Muscle layer of duodenum (tissue), 2 donors: ENCODE measurements around the gene RUFY2.
A peak's percentile ranks its signal among the peaks of the same experiment; 100 is the strongest.

ENCODE experiments used
- H3K27ac ChIP-seq: one replicate; pipeline ENCODE4 v1.7.0; 2013; ENCODE audit warnings: mild to moderate bottlenecking, low read length
- H3K27me3 ChIP-seq: one replicate; pipeline ENCODE4 v1.7.0; 2013; ENCODE audit warnings: low read depth, mild to moderate bottlenecking, control low read depth, low read length
- H3K36me3 ChIP-seq, 2 donors: one replicate each; pipeline ENCODE4 v1.7.0; 2013; ENCODE audit warnings: low read length in 2 of 2, control low read depth in 1 of 2, mild to moderate bottlenecking in 1 of 2; ENCODE audit not compliant: insufficient read depth in 2 of 2, control insufficient read depth in 1 of 2
- H3K4me1 ChIP-seq, 2 donors: one replicate each; pipeline ENCODE4 v1.7.0; 2013; ENCODE audit warnings: low read length in 2 of 2, mild to moderate bottlenecking in 2 of 2, control low read depth in 1 of 2, moderate library complexity in 1 of 2; ENCODE audit not compliant: insufficient read depth in 2 of 2, control insufficient read depth in 1 of 2
- H3K4me3 ChIP-seq, 2 donors: one replicate each; pipeline ENCODE4 v1.7.0; 2013; ENCODE audit warnings: low read length in 2 of 2, low read depth in 1 of 2, mild to moderate bottlenecking in 1 of 2
- H3K9me3 ChIP-seq, 2 donors: one replicate each; pipeline ENCODE4 v1.7.0; 2013; ENCODE audit warnings: low read length in 2 of 2, control low read depth in 1 of 2, mild to moderate bottlenecking in 1 of 2; ENCODE audit not compliant: control insufficient read depth in 1 of 2
- donor health status: healthy.

RUFY2 gene

DNA sequence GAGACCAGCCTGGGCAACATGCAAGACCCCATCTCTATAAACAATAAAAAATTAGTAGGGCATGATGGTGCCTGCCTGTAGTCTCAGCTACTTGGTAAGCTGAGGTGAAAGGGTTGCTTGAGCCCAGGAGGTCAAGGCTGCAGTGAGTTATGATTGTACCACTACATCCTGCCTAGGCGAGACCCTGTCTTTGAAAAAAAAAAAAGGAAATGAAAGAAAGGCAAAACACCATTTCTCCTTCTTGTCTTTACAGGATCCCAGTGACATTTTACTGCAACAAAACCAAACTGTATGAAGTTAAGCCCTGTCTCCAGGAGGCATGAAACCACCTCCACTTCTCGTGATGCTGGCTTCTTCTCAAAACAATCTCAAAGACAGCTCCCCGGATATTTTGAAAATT is 44.5 kb downstream of the RUFY2 start:
- Histone ChIP-seq H3K4me3 (no peak overlapping the region), H3K9me3 (no peaks in the 10 kb centered on the region), H3K27ac (no peak overlapping the region), H3K36me3 (peaks cover 8 to 42% of the 10 kb centered on the region in 2 donors), H3K4me1 (no peaks in the 10 kb centered on the region), H3K27me3 (no peaks in the 10 kb centered on the region)

GRCh38 chr10:68359189-68359588 is 47.9 kb downstream of the RUFY2 start:
- H3K9me3 ChIP-seq = no peaks in the 10 kb centered on the region
- no peak overlapping the region for H3K27ac ChIP-seq
- H3K27me3 ChIP-seq = no peaks in the 10 kb centered on the region
- no peak overlapping the region for H3K4me3 ChIP-seq
- peaks cover 10 to 55% of the 10 kb centered on the region in 2 donors for H3K36me3 ChIP-seq
- no peaks in the 10 kb centered on the region for H3K4me1 ChIP-seq

- H3K36me3 ChIP-seq = peaks cover 10 to 45% of the 10 kb centered on the region in 2 donors
- H3K4me3 ChIP-seq = no peak overlapping the region
- H3K4me1 ChIP-seq = no peaks in the 10 kb centered on the region
Observed at GRCh38 chr10:68353537-68353936, 53.5 kb downstream of the RUFY2 start.

GRCh38 chr10:68348265-68348741 is 58.8 kb downstream of the RUFY2 start:
- H3K36me3 ChIP-seq = peaks cover 22 to 46% of the 10 kb centered on the region in 2 donors
- H3K4me3 ChIP-seq = no peak overlapping the region
- H3K9me3 ChIP-seq = no peaks in the 10 kb centered on the region
- no peak overlapping the region for H3K27ac ChIP-seq
- no peaks in the 10 kb centered on the region for H3K27me3 ChIP-seq
- H3K4me1 ChIP-seq = no peaks in the 10 kb centered on the region

More at GRCh38 chr10:68353537-68353936, 53.5 kb downstream of the RUFY2 start:
- no peak overlapping the region for H3K27ac ChIP-seq
- H3K9me3 ChIP-seq = no peaks in the 10 kb centered on the region
- no peaks in the 10 kb centered on the region for H3K27me3 ChIP-seq

DNA sequence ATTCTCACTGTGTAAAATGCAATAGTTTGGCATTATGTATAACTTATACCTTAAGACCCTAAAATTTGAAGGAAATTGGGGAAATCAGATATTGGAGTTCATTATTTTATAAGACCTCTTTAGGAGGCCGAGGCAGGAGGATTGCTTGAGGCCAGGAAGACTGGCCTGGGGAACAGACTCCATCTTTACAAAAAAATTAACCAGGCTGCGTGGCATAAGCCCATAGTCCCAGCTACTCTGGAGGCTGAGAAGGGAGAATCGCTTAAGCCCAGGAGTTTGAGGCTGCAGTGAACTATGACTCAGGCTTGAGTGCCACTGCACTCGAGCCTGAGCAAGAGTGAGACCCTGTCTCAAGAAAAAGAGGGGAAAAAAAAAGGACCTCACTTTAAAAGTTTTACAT is 60.3 kb downstream of the RUFY2 start:
- no peaks in the 10 kb centered on the region for H3K9me3 ChIP-seq
- H3K27me3 ChIP-seq = no peaks in the 10 kb centered on the region
- H3K36me3 ChIP-seq = peaks cover 33 to 48% of the 10 kb centered on the region in 2 donors
- H3K27ac ChIP-seq = no peak overlapping the region
- no peaks in the 10 kb centered on the region for H3K4me1 ChIP-seq
- H3K4me3 ChIP-seq = no peak overlapping the region

GRCh38 chr10:68345621-68346020 is 61.5 kb downstream of the RUFY2 start:
- Histone ChIP-seq H3K27ac (no peak overlapping the region), H3K9me3 (no peaks in the 10 kb centered on the region), H3K4me3 (no peak overlapping the region), H3K36me3 (peaks cover 45 to 56% of the 10 kb centered on the region in 2 donors), H3K4me1 (no peaks in the 10 kb centered on the region), H3K27me3 (no peaks in the 10 kb centered on the region)

DNA sequence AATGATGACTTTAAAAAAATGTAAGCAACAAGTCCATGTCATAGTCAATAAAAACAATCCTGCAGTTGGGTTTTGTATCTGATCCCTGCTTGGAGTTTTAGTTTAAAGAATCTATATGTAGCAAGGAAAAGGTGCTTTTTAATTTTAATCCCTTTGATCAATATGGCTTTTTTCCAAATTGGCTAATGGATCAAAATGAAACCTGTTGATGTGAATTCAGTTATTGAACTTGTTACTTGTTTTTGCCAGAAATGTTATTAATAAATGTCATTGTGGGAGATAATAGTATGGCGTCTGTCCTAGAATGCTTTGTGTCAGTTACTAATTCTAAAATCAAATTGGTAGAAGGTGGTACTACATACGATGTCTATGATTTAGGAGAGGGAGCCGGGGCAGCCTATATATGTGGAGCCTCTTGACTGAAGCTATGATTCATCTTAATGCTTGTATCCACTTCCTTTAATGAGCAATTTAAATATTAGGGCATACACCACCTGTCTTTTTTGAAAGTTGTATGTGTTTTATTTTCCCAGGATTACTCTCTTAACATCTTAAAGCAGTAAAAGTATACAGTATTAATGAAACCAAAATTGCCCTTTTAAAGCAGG is 64.1 kb downstream of the RUFY2 start:
- peaks cover 68 to 79% of the 10 kb centered on the region in 2 donors for H3K36me3 ChIP-seq
- no peak overlapping the region for H3K27ac ChIP-seq
- H3K4me1 ChIP-seq = peaks cover 0 to 5% of the 10 kb centered on the region in 2 donors
- no peak overlapping the region for H3K4me3 ChIP-seq
- no peaks in the 10 kb centered on the region for H3K27me3 ChIP-seq
- no peaks in the 10 kb centered on the region for H3K9me3 ChIP-seq

- Histone ChIP-seq H3K27ac (no peak overlapping the region), H3K36me3 (peaks cover 68% of the 10 kb centered on the region in 2 donors), H3K9me3 (no peaks in the 10 kb centered on the region), H3K4me3 (no peak overlapping the region), H3K4me1 (peaks cover 16 to 28% of the 10 kb centered on the region in 2 donors), H3K27me3 (no peaks in the 10 kb centered on the region)
Observed at GRCh38 chr10:68340358-68341080, 66.6 kb downstream of the RUFY2 start.

DNA sequence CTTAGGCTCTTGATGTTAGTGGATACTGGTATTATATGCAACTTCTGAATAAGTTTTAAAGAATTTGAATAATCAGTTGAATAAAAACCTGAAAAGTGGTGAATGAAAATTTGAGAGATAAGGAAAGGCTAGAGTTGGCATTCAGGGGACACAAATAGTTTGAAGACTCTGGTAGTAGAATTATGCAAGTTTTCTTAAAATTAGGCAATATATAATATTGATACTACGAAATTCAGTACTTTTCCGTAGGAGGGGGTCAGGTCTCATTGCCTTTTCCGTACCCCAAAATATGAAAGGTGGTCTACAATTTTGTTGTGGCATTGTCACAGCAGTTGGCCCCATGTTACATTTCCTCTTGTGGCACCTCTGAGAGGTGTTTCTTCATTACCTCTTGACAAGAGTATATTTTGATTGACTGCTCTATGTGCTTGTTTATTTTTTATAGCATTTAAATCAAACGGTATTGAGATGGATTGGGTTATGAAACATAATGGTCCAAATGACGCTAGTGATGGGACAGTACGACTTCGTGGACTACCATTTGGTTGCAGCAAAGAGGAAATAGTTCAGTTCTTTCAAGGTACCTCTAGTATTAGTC is 70.2 kb downstream of the RUFY2 start:
- H3K9me3 ChIP-seq = no peaks in the 10 kb centered on the region
- no peaks in the 10 kb centered on the region for H3K27me3 ChIP-seq
- peak overlapping the region; percentile 0 to 89 for H3K4me3 ChIP-seq
- H3K4me1 ChIP-seq = peaks cover 18 to 42% of the 10 kb centered on the region in 2 donors
- H3K27ac ChIP-seq = no peak overlapping the region
- H3K36me3 ChIP-seq = peaks cover 36 to 57% of the 10 kb centered on the region in 2 donors

DNA sequence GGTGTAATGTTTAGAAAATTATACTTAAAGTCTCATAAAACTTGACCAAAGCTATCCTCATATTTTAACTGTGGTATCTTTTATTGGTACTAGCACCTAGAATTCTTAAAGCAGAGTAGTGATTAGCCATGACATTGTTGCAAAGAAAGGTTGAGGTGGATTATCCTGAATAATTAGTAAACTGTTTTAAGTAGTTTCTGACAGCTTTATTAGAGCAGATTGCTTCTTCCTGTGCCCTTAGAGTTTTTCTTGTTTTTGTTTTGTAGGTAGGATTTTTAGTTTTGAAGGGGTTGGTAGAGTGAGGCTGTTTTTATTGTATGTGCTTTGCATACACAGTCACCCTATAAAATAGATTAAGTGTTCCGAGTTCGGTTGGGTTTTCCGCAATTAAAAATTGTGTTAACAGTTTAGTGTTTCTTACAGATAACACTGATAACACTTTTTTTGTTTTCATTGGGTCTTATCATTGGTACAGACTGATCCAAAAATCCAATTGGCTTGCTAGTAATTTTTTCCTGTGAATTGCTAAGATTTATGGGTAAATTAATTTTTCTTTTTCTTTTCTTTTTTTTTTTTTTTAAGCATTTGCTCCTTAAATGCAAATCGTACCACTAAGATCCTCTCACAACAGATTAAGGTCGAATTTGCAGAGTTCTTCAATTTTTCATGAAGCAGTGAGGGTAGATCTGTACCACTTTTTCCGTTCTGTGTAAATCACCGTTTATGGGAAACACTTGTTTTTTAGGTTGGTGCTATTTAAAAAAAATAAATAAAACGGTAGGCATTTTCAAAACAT is 72.2 kb downstream of the RUFY2 start:
- Histone ChIP-seq H3K4me1 (peaks cover 19 to 47% of the 10 kb centered on the region in 2 donors), H3K36me3 (peaks cover 16 to 45% of the 10 kb centered on the region in 2 donors), H3K27me3 (no peaks in the 10 kb centered on the region), H3K4me3 (peak overlapping the region; percentile 89), H3K27ac (no peak overlapping the region), H3K9me3 (no peaks in the 10 kb centered on the region)
